T-helper 17 cell (primary cell): ENCODE results near the gene TPRG1L. TPM values are rescaled to one million over a fixed set of nuclear protein-coding genes. Genes with fewer than 3 reads are reported as not detected.
A peak's percentile ranks its signal among the peaks of the same experiment; 100 is the strongest.

Experiments used
- ATAC-seq: fragments of 150-1000 bp; cut with Tn5 transposase; 2 replicates; pipeline ENCODE4 v1.10.0; 2021; ENCODE audit warnings: mild to moderate bottlenecking, moderate library complexity
- DNase-seq, 3 donors: peaks; one replicate each; pipeline versions ENCODE4 v3.0.0 to v3.0.0-alpha.2; 2020 to 2021
- H3K9me3 ChIP-seq: one replicate; pipeline ENCODE4 v1.7.0; 2013; ENCODE audit warnings: low read length, mild to moderate bottlenecking; ENCODE audit not compliant: control insufficient read depth, poor library complexity, severe bottlenecking
- H3K27ac Mint-ChIP-seq: one replicate; pipeline ENCODE4 v1.8.0; 2022; ENCODE audit warnings: mild to moderate bottlenecking, moderate library complexity, mixed read lengths
- H3K27me3 Mint-ChIP-seq: one replicate; pipeline ENCODE4 v1.8.0; 2022; ENCODE audit warnings: mixed read lengths
- H3K36me3 Mint-ChIP-seq: one replicate; pipeline ENCODE4 v1.8.0; 2022; ENCODE audit warnings: low read depth, mixed read lengths
- H3K4me1 Mint-ChIP-seq: one replicate; pipeline ENCODE4 v1.8.0; 2022; ENCODE audit warnings: mild to moderate bottlenecking, mixed read lengths
- H3K4me3 Mint-ChIP-seq: one replicate; pipeline ENCODE4 v1.8.0; 2022; ENCODE audit warnings: mild to moderate bottlenecking, moderate library complexity, mixed read lengths
- total RNA-seq, 4 donors: library from RNA in 2 of 4; stranded (reverse) in 2 of 4; gene quantifications; one replicate each; pipeline ENCODE4 v1.2.3 and lab custom pipeline; 2022 to 2026

Gene TPRG1L
- total RNA-seq, 2 donors from 2014 or later: 30.3 to 34.9 TPM

DNA sequence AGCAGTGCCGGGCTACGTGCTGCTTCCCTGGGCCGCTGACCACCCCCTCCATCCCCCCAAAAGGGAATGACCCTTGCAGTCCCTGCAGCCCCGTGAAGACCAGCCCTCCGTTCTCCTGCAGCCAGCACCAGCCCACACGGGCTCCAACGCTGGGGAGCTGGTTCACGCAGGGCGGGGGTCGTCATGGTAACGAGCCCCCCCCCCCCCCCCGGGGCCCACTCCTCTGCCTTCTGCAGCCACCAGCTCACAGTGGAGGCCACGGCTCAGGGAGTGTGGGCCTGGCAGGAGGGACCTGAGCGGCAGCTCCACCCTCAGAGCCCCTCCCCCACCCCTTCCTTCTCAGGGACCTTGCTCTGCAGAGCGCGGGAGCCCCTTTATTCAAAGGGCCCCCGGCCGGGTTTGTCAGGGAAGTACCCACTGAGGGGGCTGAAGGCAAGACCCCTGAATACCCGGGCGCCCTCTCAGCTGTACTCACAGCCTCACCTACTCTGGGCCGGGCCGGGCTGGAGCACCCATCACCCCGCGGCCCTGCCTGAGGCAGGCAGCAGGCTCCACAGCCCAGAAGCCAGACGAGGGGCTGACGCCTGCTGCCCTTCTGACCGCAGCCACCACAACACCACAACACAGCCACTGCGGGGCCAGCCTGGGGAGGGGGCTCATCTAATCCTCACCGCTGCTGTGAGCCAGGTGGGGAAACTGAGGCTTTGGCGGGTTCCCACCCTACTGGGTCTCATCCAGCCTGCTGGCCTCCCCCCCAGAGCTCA lies 26.1 kb upstream of the TPRG1L start:
- DNase-seq: no peak
- peaks cover 3% of the 10 kb centered on the region for H3K36me3 Mint-ChIP-seq
- H3K27me3 Mint-ChIP-seq: peaks cover 4% of the 10 kb centered on the region
- peaks cover 8% of the 10 kb centered on the region for H3K4me1 Mint-ChIP-seq
- no peak for ATAC-seq
- no peak overlapping the region for H3K27ac Mint-ChIP-seq
- no peaks in the 10 kb centered on the region for H3K9me3 ChIP-seq
- H3K4me3 Mint-ChIP-seq: peak overlapping the region; percentile 3

DNA sequence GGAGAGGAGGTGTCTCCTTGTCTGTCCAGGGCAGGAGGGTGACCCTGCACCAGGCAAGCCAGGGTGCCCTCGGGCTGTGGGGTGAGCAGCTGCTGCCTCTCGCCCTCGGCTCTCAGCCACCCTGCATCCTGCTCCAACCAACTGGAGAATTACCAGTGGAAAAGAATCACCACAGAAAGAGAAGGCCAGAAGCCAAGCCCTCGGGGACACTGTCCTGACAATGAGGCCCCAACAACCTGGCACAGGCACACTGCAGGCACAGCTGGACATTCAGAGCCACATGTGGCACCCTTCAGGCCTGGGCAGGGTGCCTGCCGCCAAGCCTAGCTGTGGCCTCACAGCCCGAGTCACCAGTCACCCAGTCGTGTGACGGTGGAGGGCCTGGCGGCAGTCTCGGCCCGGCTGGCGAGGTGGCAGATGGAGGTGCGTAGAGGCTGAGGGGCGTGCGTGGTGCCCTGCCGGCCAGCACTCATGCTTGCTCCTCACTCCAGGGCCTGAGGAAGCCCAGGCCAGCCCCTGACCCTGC lies 25.5 kb upstream of the TPRG1L start:
- H3K4me3 Mint-ChIP-seq: no peak overlapping the region
- peaks cover 4% of the 10 kb centered on the region for H3K27me3 Mint-ChIP-seq
- no peaks in the 10 kb centered on the region for H3K9me3 ChIP-seq
- H3K27ac Mint-ChIP-seq: no peak overlapping the region
- peaks cover 3% of the 10 kb centered on the region for H3K36me3 Mint-ChIP-seq
- ATAC-seq: no peak
- peaks cover 8% of the 10 kb centered on the region for H3K4me1 Mint-ChIP-seq
- DNase-seq: no peak

DNA sequence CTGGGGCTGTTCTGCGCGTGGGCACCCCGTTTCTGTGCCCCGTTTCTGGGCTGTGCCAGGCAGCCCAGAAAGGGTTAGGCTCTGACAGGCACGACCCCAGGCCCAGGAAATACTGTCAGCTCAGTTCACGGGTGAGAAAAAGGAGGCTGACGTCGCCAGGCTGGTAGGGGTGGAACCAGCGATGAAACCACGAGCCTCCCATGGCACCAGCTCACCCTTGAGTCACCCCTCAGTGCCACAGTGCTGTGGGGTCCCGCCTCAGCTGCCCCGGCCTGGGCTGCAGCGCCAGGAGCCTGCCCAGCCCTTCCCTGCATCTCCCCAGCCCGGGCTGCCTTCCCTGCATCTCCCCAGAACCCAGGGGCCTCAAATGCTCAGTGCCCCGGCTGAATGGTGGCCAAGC lies 25.0 kb upstream of the TPRG1L start:
- ATAC-seq: no peak
- no peak for DNase-seq
- no peaks in the 10 kb centered on the region for H3K9me3 ChIP-seq
- Mint-ChIP-seq H3K4me1 (peaks cover 8% of the 10 kb centered on the region), H3K27ac (no peak overlapping the region), H3K36me3 (peaks cover 3% of the 10 kb centered on the region), H3K27me3 (peaks cover 4% of the 10 kb centered on the region), H3K4me3 (no peak overlapping the region)

DNA sequence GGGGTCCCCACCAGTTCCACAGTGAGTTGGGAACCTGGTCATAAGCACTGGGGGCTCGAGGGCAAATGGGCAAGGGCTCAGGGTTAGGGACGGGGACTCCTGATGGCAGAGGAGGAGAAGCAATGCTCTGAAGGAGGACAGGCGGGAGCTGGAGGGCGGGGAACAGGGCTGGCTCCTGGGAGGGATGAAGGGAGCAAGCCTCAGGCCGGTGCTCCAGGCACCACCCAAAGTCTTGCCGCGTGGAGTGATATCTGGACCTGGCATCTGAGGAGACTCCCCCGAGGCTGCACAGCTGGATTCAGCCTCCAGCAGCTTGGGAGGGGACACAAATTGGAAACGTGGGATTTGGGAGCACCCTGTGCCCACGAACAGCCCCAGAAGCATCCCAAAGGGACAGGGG lies 24.5 kb upstream of the TPRG1L start:
- no peaks in the 10 kb centered on the region for H3K9me3 ChIP-seq
- no peak for ATAC-seq
- Mint-ChIP-seq H3K27ac (no peak overlapping the region), H3K4me3 (no peak overlapping the region), H3K4me1 (peaks cover 8% of the 10 kb centered on the region), H3K36me3 (peaks cover 3% of the 10 kb centered on the region), H3K27me3 (peaks cover 4% of the 10 kb centered on the region)
- no peak for DNase-seq

DNA sequence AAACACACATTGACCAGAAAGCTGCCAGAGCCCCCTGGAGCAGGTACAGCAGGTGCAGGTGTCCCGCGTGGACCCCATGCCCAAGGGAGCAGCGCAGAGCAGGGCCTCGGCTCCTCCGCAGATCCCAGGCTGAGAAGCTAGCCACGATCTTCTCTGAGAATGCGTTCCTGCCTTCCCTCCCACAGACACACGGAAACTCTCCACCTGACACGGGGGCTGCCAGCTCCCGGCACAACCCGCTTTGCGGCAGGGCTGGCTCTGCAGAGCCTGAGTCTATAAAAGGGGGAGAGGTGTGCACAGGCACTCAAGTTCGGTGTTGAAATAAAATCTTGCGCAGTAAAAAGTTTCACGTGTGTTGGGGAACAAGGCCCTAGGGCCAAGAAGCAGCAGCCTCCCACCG lies 23.1 kb upstream of the TPRG1L start:
- Mint-ChIP-seq H3K4me1 (peaks cover 8% of the 10 kb centered on the region), H3K4me3 (no peak overlapping the region), H3K27me3 (peaks cover 4% of the 10 kb centered on the region), H3K36me3 (peaks cover 3% of the 10 kb centered on the region), H3K27ac (no peak overlapping the region)
- DNase-seq (no peak), ATAC-seq (no peak)
- no peaks in the 10 kb centered on the region for H3K9me3 ChIP-seq

DNA sequence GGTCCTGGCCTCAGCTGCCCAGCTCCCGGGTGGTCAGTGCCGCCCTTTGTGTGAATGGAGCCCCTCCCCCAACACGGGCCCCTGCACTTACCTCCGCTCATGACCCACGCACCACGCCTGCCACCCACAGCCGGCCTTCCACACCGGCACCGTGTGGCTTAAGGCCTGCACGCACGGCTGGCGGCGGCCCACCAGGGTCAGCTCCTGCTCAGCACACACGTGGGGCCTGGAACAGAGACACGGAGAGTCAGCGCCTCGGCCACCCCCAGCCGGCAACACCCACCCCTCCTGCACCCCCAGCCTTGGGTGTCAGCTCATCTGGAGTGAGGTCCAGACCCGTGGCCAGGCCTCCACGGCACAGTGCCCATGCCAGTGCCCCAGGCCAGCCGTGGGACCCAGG lies 22.4 kb upstream of the TPRG1L start:
- peaks cover 4% of the 10 kb centered on the region for H3K27me3 Mint-ChIP-seq

DNA sequence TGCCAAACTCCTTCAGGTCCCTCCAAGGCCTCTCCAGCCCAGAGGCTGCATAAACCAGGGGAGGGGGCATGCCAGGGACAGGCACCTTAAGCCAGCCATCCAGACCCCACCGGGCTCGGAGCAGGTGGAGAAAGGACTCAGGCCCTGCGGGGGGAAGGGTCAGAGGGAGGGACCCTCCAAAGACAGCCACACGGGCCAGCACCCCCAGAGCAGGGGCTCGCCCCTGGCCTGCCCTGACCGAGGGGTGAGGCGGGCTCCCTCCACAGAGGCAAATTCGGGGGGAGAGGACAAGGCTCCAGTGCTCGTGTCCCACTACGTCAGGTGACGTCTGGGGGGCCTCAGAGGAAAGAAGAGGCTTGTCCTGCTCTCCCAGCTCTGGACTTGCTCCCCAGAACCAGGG lies 21.7 kb upstream of the TPRG1L start:
- no peaks in the 10 kb centered on the region for H3K36me3 Mint-ChIP-seq
- no peak overlapping the region for H3K4me3 Mint-ChIP-seq
- H3K4me1 Mint-ChIP-seq: no peaks in the 10 kb centered on the region
- DNase-seq (no peak), ATAC-seq (no peak)
- H3K27ac Mint-ChIP-seq: no peak overlapping the region
- peaks cover 6% of the 10 kb centered on the region for H3K27me3 Mint-ChIP-seq
- H3K9me3 ChIP-seq: no peaks in the 10 kb centered on the region

More for the DNA sequence above, 22.4 kb upstream of the TPRG1L start:
- Mint-ChIP-seq H3K4me3 (no peak overlapping the region), H3K27ac (no peak overlapping the region), H3K36me3 (peaks cover 3% of the 10 kb centered on the region), H3K4me1 (peaks cover 5% of the 10 kb centered on the region)
- no peak for DNase-seq
- H3K9me3 ChIP-seq: no peaks in the 10 kb centered on the region
- ATAC-seq: no peak

DNA sequence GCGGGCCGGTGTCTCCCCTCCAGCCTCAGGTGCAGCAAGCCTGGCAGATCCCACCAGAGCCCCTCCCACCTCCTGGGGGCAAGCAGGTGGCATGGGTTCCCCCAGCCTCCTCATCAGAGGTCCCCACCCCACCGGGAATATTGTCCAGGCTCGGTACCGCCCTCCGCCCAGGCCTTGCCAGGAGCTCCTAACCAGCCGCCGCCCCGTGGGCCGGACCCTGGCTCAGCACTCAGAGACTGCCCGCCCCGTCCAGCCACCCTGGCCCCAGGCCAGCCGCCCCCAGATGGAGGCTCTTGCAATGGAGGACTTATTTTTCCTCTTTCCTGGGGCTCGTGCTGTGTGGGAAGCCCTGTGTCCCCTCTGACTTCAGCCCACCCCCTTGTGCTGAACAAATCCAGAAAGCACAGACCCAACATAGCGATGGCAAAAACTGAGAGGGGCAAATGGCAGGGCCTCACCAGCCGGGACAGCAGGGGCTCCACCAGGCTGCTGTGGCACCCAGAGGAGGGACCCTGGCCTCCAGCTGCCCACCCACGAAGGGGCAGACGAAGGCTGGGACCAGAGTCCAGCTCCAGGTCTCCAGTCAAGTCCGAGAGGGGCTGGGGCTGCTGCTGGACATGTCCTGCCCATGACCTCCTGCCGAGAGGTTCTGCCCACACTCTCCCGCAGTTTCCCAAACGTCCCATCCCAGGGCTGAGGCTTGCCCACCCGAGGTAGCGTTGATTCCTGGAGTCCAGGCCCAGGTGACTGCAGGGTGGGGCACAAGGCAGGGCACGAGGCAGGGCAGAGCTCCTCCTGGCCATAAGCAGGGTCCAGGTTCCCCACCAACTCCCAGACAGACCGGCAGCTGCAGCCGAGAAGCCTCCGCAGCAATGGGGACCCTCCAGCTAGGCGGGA lies 21.0 kb upstream of the TPRG1L start:
- DNase-seq: no peak
- H3K27me3 Mint-ChIP-seq: peaks cover 13% of the 10 kb centered on the region
- no peaks in the 10 kb centered on the region for H3K9me3 ChIP-seq
- no peak overlapping the region for H3K4me3 Mint-ChIP-seq
- H3K4me1 Mint-ChIP-seq: no peaks in the 10 kb centered on the region
- no peak overlapping the region for H3K27ac Mint-ChIP-seq
- ATAC-seq: no peak
- H3K36me3 Mint-ChIP-seq: no peaks in the 10 kb centered on the region

DNA sequence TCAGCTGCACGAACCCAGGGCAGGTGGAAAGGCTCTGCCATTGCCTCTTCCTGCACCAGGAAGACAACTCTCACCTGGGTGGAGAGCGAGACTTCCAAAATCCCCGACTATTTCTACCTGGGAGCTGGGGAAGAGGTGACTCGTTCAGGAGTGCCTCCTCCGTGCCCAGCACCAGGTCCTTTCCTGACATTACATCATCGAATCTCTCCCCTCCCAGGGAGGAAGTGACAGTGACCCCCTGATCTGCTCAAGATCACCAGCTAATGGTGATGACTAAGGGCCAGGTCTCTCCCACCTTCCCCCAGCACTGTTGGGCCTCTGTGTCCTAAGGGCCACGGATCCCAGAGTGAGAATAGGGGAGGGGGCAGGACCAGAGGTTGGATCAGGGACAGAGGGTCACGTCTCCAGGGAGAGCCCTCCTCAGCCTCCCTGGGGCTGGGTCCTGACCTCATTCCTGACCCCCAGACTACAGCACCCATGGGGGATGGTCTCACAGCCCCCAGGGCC lies 20.3 kb upstream of the TPRG1L start:
- H3K9me3 ChIP-seq: no peaks in the 10 kb centered on the region
- no peak overlapping the region for H3K27ac Mint-ChIP-seq
- H3K36me3 Mint-ChIP-seq: no peaks in the 10 kb centered on the region
- peaks cover 15% of the 10 kb centered on the region for H3K27me3 Mint-ChIP-seq
- no peaks in the 10 kb centered on the region for H3K4me1 Mint-ChIP-seq
- DNase-seq (no peak), ATAC-seq (no peak)
- H3K4me3 Mint-ChIP-seq: no peak overlapping the region

DNA sequence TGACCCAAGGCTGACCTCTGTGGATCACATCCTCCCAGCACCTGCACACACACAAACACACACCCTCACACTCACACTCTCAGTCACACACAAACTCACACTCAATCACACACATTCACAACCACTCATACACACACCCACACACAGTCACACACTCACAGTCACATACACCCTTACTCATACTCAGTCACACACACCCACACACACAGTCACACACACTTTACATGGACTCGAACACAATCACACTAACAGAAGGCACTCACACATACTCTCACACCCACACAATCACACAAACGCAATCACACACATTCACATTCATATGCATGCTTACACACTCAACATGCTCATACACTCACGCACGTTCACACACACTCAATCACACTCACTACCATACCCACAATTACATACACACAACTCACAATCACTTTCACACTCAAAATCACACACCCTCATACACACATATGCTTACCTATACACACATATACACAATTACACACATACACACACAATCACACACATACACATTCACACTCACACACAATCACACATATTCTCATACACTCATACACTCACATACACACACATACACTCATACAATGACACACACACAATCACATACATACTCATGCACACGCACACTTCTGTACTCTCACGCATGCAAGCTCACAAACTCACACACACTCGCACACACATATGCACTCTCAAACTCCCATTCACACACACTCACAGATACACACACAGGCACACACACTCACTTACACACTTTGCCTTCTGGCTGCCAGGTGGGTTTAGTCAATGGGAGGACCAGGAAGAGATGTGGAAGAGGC lies 19.6 kb upstream of the TPRG1L start:
- Mint-ChIP-seq H3K27me3 (peaks cover 15% of the 10 kb centered on the region), H3K27ac (no peak overlapping the region), H3K4me3 (no peak overlapping the region), H3K4me1 (no peaks in the 10 kb centered on the region), H3K36me3 (no peaks in the 10 kb centered on the region)
- no peak for DNase-seq
- no peaks in the 10 kb centered on the region for H3K9me3 ChIP-seq
- no peak for ATAC-seq

DNA sequence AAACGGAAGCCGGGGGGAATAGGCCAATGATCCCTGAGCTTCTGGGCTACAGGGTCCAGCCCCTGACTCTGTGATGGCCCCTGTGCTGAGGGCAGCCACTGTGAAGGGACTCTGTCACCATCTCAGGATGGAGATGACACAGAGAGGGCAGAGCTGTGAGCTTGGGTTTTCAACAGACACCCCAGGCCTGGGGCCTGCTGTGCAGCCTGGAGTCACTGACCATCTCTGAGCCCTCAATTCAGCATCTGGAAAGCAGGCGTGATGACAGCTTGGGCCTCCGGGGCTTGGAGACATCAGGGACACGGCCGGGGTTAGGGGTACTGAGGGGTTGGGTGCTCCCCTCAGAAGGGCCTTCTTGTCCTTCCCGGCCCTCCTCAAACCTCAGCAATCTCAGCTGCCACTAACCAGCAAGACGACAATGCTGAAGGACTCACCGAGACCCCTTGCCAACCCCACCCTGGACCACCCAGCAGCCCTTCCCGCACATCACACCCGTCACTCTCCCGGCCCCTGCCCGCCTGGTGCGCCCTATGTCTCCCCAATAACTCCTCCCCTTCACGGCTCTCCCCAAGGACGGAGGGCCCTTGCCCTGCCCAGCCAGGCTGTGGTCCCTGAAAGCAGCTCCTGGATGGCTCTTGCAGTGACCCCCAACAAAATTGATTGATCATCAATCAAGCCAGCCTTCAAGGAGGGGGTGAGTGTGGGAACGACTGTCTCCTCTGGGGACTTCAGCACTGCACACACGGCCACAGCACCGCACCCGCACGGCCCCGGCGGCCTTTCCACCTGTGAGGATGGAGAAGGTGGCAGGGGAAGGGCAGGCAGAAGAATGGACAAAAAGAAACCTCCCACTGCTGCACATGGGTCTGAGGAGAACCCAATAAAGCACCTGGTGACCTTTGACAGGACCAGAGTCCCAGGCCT lies 17.8 kb upstream of the TPRG1L start:
- Mint-ChIP-seq H3K27ac (no peak overlapping the region), H3K27me3 (peaks cover 15% of the 10 kb centered on the region), H3K36me3 (no peaks in the 10 kb centered on the region), H3K4me1 (peaks cover 7% of the 10 kb centered on the region), H3K4me3 (no peak overlapping the region)
- ATAC-seq: no peak
- H3K9me3 ChIP-seq: no peaks in the 10 kb centered on the region
- no peak for DNase-seq

DNA sequence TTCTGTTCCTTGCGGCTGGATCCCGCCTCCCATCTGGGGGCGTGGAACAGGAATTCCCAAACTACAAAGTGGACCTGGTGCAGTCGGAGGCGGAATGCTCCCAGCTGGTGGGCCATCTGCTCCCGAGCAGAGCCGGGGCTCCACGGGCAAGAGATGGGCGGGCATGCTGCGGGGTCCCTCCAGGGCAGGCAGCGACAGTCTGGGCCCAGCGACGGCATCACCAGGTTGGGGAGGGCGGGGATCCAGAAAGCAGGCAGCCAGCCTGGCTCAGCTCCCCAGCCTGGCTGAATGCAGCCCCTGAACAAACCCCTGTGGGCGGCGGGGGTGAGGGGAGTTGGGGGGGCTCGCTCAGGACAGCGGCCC lies 17.1 kb upstream of the TPRG1L start:
- H3K9me3 ChIP-seq: no peaks in the 10 kb centered on the region
- Mint-ChIP-seq H3K4me3 (no peak overlapping the region), H3K27me3 (peaks cover 15% of the 10 kb centered on the region), H3K36me3 (no peaks in the 10 kb centered on the region), H3K4me1 (peaks cover 8% of the 10 kb centered on the region), H3K27ac (no peak overlapping the region)
- ATAC-seq (no peak), DNase-seq (no peak)
